ENCODE data around the gene PCBP3. TPM values are rescaled to one million over a fixed set of nuclear protein-coding genes. Genes with fewer than 3 reads are reported as not detected.

PCBP3 gene
- total RNA-seq, 1 donor from 2014 or later: not detected

DNA sequence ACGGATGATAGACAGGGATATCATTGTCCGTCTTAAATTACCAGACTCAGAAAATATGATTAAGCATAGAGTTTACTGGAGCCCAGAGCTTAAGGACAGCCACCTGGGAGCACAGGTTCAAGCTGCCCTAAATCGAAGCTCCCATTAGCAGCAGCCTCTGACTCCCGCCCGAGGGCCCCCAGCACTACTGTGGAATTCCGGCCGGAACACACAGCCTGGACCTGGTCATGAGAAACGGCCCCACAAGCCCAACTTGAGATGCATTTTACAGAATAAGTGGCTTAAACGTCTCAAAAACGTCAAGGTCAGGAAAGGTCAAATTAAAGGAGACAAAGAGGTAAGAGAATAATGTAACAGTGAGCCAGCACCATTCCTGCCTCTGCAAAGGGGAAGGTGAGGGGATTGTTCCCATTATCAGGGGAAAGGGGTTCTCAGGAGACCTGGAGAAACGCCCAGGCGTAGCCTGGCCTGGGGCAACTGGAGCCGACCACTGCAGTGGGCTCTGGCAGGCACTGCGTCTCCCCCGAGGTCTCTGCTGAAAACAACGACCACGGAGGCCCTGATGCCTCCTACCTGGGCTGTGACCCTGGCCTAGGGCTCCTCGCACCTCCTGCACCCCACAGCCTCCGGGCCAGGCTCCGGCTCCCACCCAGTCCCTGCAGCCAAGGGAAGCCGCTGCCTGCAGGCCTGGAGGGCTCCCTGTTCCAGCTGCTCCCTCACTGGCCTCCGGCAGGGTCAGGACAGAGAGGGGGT is 326.6 kb downstream of the PCBP3 start:
- no peak for FAIRE-seq
- H3K27me3 ChIP-seq (ENCODE audit: control insufficient read depth, insufficient read depth, low read length): peaks cover 4% of the 10 kb centered on the region
- TF ChIP-seq CTCF (IDR thresholded peaks at IDR 0.05; ENCODE audit: insufficient read depth, low read length, severe bottlenecking): no peak
- no peaks in the 10 kb centered on the region for H3K36me3 ChIP-seq (ENCODE audit: control insufficient read depth, insufficient read depth, low read length)
- no peak overlapping the region for H3K4me3 ChIP-seq (ENCODE audit: low read depth, low read length)
- DNase-seq (ENCODE audit: low read depth): no peak

DNA sequence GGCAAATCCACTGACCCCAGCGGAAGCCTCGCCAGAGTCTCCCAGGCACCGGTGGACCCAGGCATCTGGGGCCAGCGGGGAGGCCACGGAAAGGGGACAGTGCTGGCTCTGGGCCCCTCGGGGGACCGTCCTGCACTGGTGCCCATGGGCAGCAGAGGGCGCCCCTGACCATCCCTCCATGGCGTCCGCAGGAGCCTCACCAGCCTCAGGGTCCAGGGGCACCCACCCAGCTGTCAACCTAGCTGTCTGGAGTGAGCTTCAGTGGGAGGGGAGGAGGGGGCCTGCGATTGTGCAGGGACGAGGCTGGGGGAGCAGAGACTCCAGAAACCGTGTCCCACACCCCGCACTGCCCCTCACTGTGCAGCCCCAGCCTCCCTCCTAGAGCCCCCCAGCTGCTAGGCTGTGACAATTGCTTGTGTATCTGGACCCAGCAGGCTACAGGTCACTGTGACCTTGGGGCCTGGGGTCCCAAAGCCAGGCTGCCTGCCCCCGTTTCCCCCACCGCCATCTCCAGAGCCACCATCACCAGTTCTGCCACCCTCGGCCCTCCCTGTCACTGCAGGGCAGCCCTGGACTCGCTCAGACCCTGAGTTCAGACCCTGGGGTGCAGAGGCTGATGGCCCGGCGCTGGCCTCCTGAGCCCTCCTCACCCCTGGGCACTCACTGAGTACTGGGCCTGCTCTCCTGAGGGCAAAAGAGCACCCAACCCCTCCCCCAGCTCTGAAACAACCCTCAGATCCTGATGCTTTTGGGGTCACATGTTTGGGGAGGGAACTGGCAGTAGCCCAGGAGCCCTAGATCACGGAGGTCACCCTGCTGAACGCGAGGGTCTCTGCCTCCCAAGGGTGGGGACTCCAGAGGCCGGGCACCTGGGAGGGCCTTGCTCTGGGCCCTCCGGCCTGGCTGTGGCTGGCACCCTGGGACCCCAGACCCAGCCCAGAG is 327.4 kb downstream of the PCBP3 start:
- peak; percentile 83 for TF ChIP-seq CTCF (IDR thresholded peaks at IDR 0.05; ENCODE audit: insufficient read depth, low read length, severe bottlenecking)
- Histone ChIP-seq H3K27me3 (ENCODE audit: control insufficient read depth, insufficient read depth, low read length) (peaks cover 4% of the 10 kb centered on the region), H3K36me3 (ENCODE audit: control insufficient read depth, insufficient read depth, low read length) (no peaks in the 10 kb centered on the region), H3K4me3 (ENCODE audit: low read depth, low read length) (no peak overlapping the region)
- FAIRE-seq (no peak), DNase-seq (ENCODE audit: low read depth) (no peak)

DNA sequence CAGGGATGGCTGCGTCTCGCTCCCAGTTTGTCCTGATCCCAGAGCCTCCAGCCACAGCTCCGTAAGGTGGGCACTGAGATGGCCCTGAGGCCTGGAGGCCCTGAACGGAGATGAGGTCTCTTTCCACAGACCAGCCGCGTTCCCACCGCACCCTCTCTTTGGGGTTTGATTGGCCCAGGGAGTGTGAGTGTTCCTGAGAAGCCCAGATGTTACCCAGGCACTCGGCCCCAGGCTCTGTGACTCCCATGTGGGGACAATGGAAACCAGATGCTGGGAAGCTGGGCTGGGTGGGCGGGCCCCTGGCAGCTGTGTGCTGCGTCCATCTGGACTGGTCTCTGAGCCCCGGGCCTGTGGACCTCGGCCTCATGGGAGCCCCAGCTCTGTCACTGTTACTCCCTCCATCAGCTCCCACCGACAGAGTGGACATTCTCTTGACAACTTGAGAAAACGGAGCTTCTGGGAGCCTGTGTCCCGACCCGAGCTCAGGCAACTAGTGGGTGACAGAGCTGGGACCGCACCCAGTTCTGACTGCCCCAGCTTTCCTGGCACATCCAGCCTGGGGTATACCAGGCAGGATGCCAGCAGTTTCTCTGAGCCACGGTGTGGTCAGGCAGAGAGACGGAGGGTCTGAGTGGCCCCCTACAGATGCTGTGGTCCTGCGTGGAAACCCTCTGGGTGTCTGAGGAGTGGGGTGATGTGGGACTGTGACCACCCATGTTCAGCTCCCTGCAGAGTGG is 328.3 kb downstream of the PCBP3 start:
- no peak overlapping the region for H3K4me3 ChIP-seq (ENCODE audit: low read depth, low read length)
- H3K27me3 ChIP-seq (ENCODE audit: control insufficient read depth, insufficient read depth, low read length): peaks cover 6% of the 10 kb centered on the region
- no peaks in the 10 kb centered on the region for H3K36me3 ChIP-seq (ENCODE audit: control insufficient read depth, insufficient read depth, low read length)
- DNase-seq (ENCODE audit: low read depth) (no peak), FAIRE-seq (no peak)
- TF ChIP-seq CTCF (IDR thresholded peaks at IDR 0.05; ENCODE audit: insufficient read depth, low read length, severe bottlenecking): no peak

DNA sequence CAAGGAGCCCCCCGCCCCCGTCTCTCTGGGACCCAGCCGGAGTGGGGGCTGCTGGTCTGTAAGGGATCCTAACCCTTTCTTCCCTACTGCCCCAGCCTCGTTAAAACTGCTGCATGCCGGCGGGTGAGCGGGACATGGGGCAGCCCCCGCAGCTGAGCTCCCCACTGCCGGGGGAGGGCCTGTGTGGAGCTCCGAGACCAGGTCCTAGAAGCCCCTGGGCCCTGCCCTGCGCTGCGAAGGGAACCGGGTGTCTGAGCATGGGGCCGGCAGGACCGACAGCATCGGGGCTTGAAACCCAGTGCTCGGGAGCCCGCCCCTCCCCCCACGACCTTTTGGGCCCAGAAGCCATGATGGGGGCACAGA is 328.8 kb downstream of the PCBP3 start:
- Histone ChIP-seq H3K36me3 (ENCODE audit: control insufficient read depth, insufficient read depth, low read length) (no peaks in the 10 kb centered on the region), H3K4me3 (ENCODE audit: low read depth, low read length) (no peak overlapping the region), H3K27me3 (ENCODE audit: control insufficient read depth, insufficient read depth, low read length) (peaks cover 6% of the 10 kb centered on the region)
- no peak for FAIRE-seq
- no peak for DNase-seq (ENCODE audit: low read depth)
- TF ChIP-seq CTCF (IDR thresholded peaks at IDR 0.05; ENCODE audit: insufficient read depth, low read length, severe bottlenecking): no peak

GRCh38 chr21:45972716-45973474 is 329.4 kb downstream of the PCBP3 start:
- Histone ChIP-seq H3K27me3 (ENCODE audit: control insufficient read depth, insufficient read depth, low read length) (peaks cover 6% of the 10 kb centered on the region), H3K36me3 (ENCODE audit: control insufficient read depth, insufficient read depth, low read length) (no peaks in the 10 kb centered on the region), H3K4me3 (ENCODE audit: low read depth, low read length) (no peak overlapping the region)
- DNase-seq (ENCODE audit: low read depth) (no peak), FAIRE-seq (no peak)
- TF ChIP-seq CTCF (IDR thresholded peaks at IDR 0.05; ENCODE audit: insufficient read depth, low read length, severe bottlenecking): no peak

All from bronchial epithelial cell (primary cell).